Measurements from ENCODE around the gene ECHS1.

Gene ECHS1

DNA sequence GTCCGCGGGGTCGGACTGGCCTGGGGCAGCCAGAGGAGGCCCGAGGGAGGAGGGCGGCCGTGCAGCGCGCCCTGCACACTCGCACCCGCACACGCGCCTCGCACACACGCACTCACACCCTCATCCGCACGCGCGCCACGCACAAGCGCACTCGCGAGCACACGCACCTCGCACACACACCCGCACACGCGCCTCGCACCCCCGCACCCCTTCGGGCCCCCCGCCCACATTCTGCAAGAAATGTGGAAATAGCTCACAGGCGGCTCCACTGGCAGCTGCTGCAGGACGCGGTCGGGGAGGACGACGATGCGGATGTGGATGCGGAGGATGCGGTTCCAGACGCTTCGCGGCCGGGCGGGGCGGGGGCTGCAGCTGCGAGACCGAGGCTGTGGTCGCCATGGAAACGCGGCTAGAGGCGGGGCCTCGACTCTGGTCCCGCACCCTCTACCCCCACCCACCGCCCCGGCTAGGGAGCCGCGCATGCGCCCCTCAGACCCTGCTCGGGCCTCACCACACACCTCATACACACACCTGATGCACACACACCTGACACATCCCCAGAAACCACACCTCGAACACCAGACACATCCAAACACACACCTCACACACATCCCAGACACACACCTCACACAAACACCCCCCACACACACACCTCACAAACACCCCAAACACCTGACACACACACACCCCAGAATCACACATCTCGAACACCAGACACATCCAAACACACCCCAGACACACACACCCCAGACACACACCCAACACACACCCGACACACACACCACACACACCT is 36.4 kb downstream of the ECHS1 start, which contains the start of gene CALY (continued):
- TF ChIP-seq BCL6B (tag by site-specific recombination; IDR thresholded peaks at IDR 0.05) (no peak), IKZF3 (tag by site-specific recombination; IDR thresholded peaks at IDR 0.05) (no peak), ZFHX2 (tag by site-specific recombination; conservative IDR thresholded peaks at IDR 0.05) (peak; percentile 87), ZNF423 (tag by site-specific recombination; IDR thresholded peaks at IDR 0.05) (no peak), ZNF530 (tag by site-specific recombination; IDR thresholded peaks at IDR 0.05; ENCODE audit: low read depth) (0 out of 2 replicates have a peak, but pooled peaks have one; percentile 10), ZNF202 (tag by site-specific recombination; IDR thresholded peaks at IDR 0.05; ENCODE audit: borderline replicate concordance) (no peak), ZNF48 (tag by site-specific recombination; IDR thresholded peaks at IDR 0.05) (no peak), YY1 (tag by site-specific recombination; IDR thresholded peaks at IDR 0.05) (no peak; the same call in 1 of the 2 replicates), SETDB1 (IDR thresholded peaks at IDR 0.05; ENCODE audit: insufficient read length, low read length) (no peak), ZNF274 (IDR thresholded peaks at IDR 0.05; ENCODE audit: low read length) (no peak), ZNF274 (tag by site-specific recombination; IDR thresholded peaks at IDR 0.05; ENCODE audit: borderline replicate concordance) (no peak; the same call in 1 of the 2 replicates), MYNN (tag by site-specific recombination; IDR thresholded peaks at IDR 0.05; ENCODE audit: borderline replicate concordance) (no peak), ZNF645 (tag by site-specific recombination; IDR thresholded peaks at IDR 0.05) (no peak), SP7 (tag by site-specific recombination; IDR thresholded peaks at IDR 0.05) (no peak), ZNF366 (tag by site-specific recombination; conservative IDR thresholded peaks at IDR 0.05) (no peak), SCRT2 (tag by site-specific recombination; IDR thresholded peaks at IDR 0.05) (peak; percentile 97), ZNF114 (tag by site-specific recombination; IDR thresholded peaks at IDR 0.05) (no peak), ZNF146 (tag by site-specific recombination; IDR thresholded peaks at IDR 0.05) (0 out of 2 replicates have a peak, but pooled peaks have one; percentile 3), ZNF174 (tag by site-specific recombination; IDR thresholded peaks at IDR 0.05) (no peak), ZNF473 (tag by site-specific recombination; IDR thresholded peaks at IDR 0.05) (no peak), ZNF341 (tag by site-specific recombination; IDR thresholded peaks at IDR 0.05; ENCODE audit: low read depth) (no peak), ZBTB26 (tag by site-specific recombination; optimal IDR thresholded peaks at IDR 0.05) (peak; percentile 2), ZNF792 (tag by site-specific recombination; IDR thresholded peaks at IDR 0.05) (no peak), ZNF623 (tag by site-specific recombination; IDR thresholded peaks at IDR 0.05) (no peak), ZNF510 (tag by site-specific recombination; IDR thresholded peaks at IDR 0.05; ENCODE audit: insufficient replicate concordance) (no peak), ZNF837 (tag by site-specific recombination; IDR thresholded peaks at IDR 0.05) (no peak)
- TF ChIP-seq, protein P1, sequence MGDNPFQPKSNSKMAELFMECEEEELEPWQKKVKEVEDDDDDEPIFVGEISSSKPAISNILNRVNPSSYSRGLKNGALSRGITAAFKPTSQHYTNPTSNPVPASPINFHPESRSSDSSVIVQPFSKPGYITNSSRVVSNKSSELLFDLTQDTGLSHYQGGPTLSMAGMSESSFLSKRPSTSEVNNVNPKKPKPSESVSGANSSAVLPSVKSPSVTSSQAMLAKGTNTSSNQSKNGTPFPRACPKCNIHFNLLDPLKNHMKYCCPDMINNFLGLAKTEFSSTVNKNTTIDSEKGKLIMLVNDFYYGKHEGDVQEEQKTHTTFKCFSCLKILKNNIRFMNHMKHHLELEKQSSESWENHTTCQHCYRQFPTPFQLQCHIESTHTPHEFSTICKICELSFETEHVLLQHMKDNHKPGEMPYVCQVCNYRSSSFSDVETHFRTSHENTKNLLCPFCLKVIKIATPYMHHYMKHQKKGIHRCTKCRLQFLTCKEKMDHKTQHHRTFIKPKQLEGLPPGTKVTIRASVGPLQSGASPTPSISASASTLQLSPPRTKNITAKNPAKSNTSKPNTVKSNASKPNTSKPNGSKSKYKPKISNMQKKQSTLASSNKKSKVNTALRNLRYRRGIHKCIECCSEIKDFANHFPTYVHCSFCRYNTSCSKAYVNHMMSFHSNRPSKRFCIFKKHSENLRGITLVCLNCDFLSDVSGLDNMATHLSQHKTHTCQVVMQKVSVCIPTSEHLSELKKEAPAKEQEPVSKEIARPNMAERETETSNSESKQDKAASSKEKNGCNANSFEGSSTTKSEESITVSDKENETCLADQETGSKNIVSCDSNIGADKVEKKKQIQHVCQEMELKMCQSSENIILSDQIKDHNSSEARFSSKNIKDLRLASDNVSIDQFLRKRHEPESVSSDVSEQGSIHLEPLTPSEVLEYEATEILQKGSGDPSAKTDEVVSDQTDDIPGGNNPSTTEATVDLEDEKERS (tag by site-specific recombination; IDR thresholded peaks at IDR 0.05): no peak
- TF ChIP-seq, protein P2, sequence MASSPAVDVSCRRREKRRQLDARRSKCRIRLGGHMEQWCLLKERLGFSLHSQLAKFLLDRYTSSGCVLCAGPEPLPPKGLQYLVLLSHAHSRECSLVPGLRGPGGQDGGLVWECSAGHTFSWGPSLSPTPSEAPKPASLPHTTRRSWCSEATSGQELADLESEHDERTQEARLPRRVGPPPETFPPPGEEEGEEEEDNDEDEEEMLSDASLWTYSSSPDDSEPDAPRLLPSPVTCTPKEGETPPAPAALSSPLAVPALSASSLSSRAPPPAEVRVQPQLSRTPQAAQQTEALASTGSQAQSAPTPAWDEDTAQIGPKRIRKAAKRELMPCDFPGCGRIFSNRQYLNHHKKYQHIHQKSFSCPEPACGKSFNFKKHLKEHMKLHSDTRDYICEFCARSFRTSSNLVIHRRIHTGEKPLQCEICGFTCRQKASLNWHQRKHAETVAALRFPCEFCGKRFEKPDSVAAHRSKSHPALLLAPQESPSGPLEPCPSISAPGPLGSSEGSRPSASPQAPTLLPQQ (tag by site-specific recombination; IDR thresholded peaks at IDR 0.05): no peak
- TF ChIP-seq, protein P3, sequence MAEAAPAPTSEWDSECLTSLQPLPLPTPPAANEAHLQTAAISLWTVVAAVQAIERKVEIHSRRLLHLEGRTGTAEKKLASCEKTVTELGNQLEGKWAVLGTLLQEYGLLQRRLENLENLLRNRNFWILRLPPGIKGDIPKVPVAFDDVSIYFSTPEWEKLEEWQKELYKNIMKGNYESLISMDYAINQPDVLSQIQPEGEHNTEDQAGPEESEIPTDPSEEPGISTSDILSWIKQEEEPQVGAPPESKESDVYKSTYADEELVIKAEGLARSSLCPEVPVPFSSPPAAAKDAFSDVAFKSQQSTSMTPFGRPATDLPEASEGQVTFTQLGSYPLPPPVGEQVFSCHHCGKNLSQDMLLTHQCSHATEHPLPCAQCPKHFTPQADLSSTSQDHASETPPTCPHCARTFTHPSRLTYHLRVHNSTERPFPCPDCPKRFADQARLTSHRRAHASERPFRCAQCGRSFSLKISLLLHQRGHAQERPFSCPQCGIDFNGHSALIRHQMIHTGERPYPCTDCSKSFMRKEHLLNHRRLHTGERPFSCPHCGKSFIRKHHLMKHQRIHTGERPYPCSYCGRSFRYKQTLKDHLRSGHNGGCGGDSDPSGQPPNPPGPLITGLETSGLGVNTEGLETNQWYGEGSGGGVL (tag by site-specific recombination; IDR thresholded peaks at IDR 0.05): 0 out of 2 replicates have a peak, but pooled peaks have one; percentile 31
